Activated T-helper 2 cell treated with anti-CD3 and anti-CD28 coated beads, Interferon-gamma antibody, Interleukin-2, Interleukin-4, amounts not matched to agents 10 μg/mL and 5 μg/mL and 100 μg/mL, durations not matched to agents 14 hours and 24 hours and 36 hours (primary cell): ENCODE measurements around the gene COX4I2. TPM values are rescaled to one million over a fixed set of nuclear protein-coding genes. Genes with fewer than 3 reads are reported as not detected.

ENCODE experiments used
- DNase-seq: peaks from one replicate; pipeline ENCODE4 v3.0.0; 2021; ENCODE audit warnings: low spot score
- H3K27ac Mint-ChIP-seq: one replicate; pipeline ENCODE4 v1.8.0; 2021; ENCODE audit warnings: mixed read lengths
- H3K27me3 Mint-ChIP-seq: one replicate; pipeline ENCODE4 v1.8.0; 2021; ENCODE audit warnings: low read depth, mixed read lengths
- H3K36me3 Mint-ChIP-seq: one replicate; pipeline ENCODE4 v1.8.0; 2021; ENCODE audit warnings: low read depth, mixed read lengths
- H3K4me1 Mint-ChIP-seq: one replicate; pipeline ENCODE4 v1.8.0; 2021; ENCODE audit warnings: low read depth, mixed read lengths
- H3K4me3 Mint-ChIP-seq: one replicate; pipeline ENCODE4 v1.8.0; 2021; ENCODE audit warnings: low read depth, mild to moderate bottlenecking, moderate library complexity, mixed read lengths
- H3K9me3 Mint-ChIP-seq: one replicate; pipeline ENCODE4 v1.8.0; 2021; ENCODE audit warnings: mixed read lengths
- intact Hi-C: fragments of 100-400 bp; cut with micrococcal nuclease; formaldehyde crosslinking; loops from one replicate; pipeline ENCODE4 v1.15.1; 2023
- total RNA-seq: library from RNA; stranded (reverse); gene quantifications from 2 replicates; pipeline ENCODE4 v1.2.3, GENCODE V29; 2022

COX4I2 gene
- total RNA-seq, 1 donor from 2014 or later, result not detected

GRCh38 chr20:31690124-31690666 is 52.5 kb downstream of the COX4I2 start:
- H3K27me3 Mint-ChIP-seq, result no peaks in the 10 kb centered on the region
- DNase-seq, result no peak
- peaks cover 58% of the 10 kb centered on the region for H3K4me1 Mint-ChIP-seq
- peak overlapping the region; percentile 64 for H3K27ac Mint-ChIP-seq
- peaks cover 90% of the 10 kb centered on the region for H3K36me3 Mint-ChIP-seq
- no peak overlapping the region for H3K4me3 Mint-ChIP-seq
- intact Hi-C loops, result no loop called here
- no peaks in the 10 kb centered on the region for H3K9me3 Mint-ChIP-seq

- no peak for DNase-seq
- peaks cover 54% of the 10 kb centered on the region for H3K4me1 Mint-ChIP-seq
These were observed 54.0 kb downstream of the COX4I2 start for GRCh38 chr20:31691646-31692275.

DNA sequence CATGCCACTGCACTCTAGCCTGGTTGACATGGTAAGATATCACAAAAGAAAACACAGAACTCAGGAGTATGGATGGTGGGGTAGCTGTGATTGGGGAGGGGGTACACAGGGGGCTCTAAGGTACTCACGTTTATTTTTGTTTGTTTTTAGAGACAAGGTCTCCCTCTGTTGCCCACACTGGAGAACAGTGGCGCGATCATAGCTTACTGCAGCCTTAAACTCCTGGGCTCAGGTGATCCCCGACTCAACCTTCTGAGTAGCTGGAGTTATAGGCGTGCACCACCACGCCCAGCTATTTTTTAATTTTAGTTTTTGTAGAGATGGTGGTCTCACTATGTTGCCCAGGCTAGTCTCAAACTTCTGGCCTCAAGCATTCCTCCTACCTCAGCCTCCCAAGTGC is 55.7 kb downstream of the COX4I2 start:
- intact Hi-C loops, result no loop called here
- no peaks in the 10 kb centered on the region for H3K27me3 Mint-ChIP-seq
- no peak overlapping the region for H3K4me3 Mint-ChIP-seq
- no peak overlapping the region for H3K27ac Mint-ChIP-seq
- H3K4me1 Mint-ChIP-seq, result peaks cover 48% of the 10 kb centered on the region
- peaks cover 86% of the 10 kb centered on the region for H3K36me3 Mint-ChIP-seq
- DNase-seq, result no peak
- H3K9me3 Mint-ChIP-seq, result no peaks in the 10 kb centered on the region

More at GRCh38 chr20:31691646-31692275, 54.0 kb downstream of the COX4I2 start:
- H3K36me3 Mint-ChIP-seq, result peaks cover 90% of the 10 kb centered on the region
- no peaks in the 10 kb centered on the region for H3K9me3 Mint-ChIP-seq
- intact Hi-C loops, result no loop called here
- H3K27ac Mint-ChIP-seq, result peak overlapping the region; percentile 74
- no peaks in the 10 kb centered on the region for H3K27me3 Mint-ChIP-seq
- H3K4me3 Mint-ChIP-seq, result peak overlapping the region; percentile 18

DNA sequence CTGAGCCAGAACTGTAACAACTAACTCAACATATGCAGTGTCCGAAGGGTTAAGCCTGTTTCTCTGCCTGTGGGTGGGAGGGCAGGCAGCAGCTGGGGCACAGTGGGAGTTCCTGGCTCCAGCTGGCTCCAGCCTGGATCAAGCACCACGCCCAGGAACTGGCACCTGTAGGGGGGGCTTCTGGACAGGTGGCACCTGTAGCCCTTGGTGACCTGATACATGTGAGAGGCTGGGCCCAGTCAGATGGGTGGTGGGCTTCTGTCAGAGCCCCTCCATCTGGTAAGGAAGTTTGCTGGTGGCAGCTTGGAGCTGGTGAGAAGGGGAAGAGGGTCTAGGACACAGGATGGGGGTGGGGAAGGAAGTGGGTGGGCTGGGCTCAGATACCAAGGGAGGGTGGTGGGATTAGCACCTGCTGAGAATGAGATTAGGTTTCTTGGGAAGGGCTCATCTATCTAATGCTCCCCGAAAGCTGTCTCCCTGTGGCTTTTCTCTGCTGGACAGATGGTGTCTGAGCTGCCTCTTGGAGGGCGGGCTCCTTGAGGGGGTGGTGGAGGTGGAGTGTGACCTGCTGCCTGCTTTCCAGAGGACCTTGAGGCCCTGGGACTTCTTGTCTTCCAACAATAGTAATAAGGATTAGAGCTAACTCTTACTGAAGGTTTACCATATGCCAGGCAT is 56.4 kb downstream of the COX4I2 start:
- Mint-ChIP-seq H3K27ac (peak overlapping the region; percentile 69), H3K4me3 (no peak overlapping the region), H3K36me3 (peaks cover 86% of the 10 kb centered on the region), H3K4me1 (peaks cover 49% of the 10 kb centered on the region), H3K27me3 (no peaks in the 10 kb centered on the region), H3K9me3 (no peaks in the 10 kb centered on the region)
- DNase-seq, result no peak
- intact Hi-C loops, result no loop called here

Other genes with a start within 250 kb of the COX4I2 start
- gene DEFB119, start 247.3 kb upstream of the COX4I2 start, total RNA-seq, result not detected in 2 replicates
- gene DEFB121, start 231.7 kb upstream of the COX4I2 start, total RNA-seq, result not detected in 2 replicates
- gene DEFB123, start 197.3 kb upstream of the COX4I2 start, total RNA-seq, result not detected in 2 replicates
- gene DEFB124, start 162.8 kb upstream of the COX4I2 start, total RNA-seq, result not detected in 2 replicates
- gene REM1, start 162.6 kb upstream of the COX4I2 start, total RNA-seq, result not detected in 2 replicates
- 184 and 188 TPM in 2 replicates for gene HM13, start 123.5 kb upstream of the COX4I2 start, total RNA-seq
- 1.5 and 2.1 TPM in 2 replicates for gene ID1, start 32.6 kb upstream of the COX4I2 start, total RNA-seq
- 313 and 326 TPM in 2 replicates for gene BCL2L1, start 85.0 kb downstream of the COX4I2 start, total RNA-seq
- 82.8 and 83.0 TPM in 2 replicates for gene TPX2, start 101.4 kb downstream of the COX4I2 start, total RNA-seq
- gene MYLK2, start 181.4 kb downstream of the COX4I2 start, total RNA-seq, result 0.27 and 0.51 TPM in 2 replicates
- not detected in 2 replicates for gene FOXS1, start 207.7 kb downstream of the COX4I2 start, total RNA-seq
- gene DUSP15, start 232.6 kb downstream of the COX4I2 start, total RNA-seq, result not detected in 2 replicates
- gene TTLL9, start 232.7 kb downstream of the COX4I2 start, total RNA-seq, result not detected in 2 replicates